ENCODE measurements around the gene SLIT3.

DNA sequence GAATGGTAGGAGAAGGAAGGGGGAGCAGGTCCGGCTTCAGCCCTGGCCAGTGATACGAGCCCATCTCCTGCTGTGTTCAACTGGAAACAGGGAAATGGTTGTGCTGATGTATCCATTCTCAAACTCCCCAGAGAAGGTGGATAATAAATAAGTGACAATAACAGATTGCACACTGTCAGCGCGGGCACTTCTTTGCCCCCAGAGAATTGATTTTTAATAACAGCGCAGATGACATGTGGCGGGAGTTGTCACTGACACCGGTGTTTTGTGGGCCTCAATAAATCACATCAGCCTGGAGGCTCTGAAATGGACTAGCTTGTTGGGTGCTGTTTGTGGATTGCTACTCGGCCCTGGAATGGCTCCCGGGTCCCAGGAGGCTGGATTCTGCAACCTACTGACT, 580.4 kb downstream of the SLIT3 start:
- TF ChIP-seq POLR2A (IDR thresholded peaks at IDR 0.05; ENCODE audit: extremely low read depth, insufficient read length) = no peak
- TF ChIP-seq, protein P1, sequence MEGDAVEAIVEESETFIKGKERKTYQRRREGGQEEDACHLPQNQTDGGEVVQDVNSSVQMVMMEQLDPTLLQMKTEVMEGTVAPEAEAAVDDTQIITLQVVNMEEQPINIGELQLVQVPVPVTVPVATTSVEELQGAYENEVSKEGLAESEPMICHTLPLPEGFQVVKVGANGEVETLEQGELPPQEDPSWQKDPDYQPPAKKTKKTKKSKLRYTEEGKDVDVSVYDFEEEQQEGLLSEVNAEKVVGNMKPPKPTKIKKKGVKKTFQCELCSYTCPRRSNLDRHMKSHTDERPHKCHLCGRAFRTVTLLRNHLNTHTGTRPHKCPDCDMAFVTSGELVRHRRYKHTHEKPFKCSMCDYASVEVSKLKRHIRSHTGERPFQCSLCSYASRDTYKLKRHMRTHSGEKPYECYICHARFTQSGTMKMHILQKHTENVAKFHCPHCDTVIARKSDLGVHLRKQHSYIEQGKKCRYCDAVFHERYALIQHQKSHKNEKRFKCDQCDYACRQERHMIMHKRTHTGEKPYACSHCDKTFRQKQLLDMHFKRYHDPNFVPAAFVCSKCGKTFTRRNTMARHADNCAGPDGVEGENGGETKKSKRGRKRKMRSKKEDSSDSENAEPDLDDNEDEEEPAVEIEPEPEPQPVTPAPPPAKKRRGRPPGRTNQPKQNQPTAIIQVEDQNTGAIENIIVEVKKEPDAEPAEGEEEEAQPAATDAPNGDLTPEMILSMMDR (IDR thresholded peaks at IDR 0.05; ENCODE audit: low read depth, low read length) = no peak
- no peak for TF ChIP-seq MYC (IDR thresholded peaks at IDR 0.05; ENCODE audit: low read depth, low read length)

Data from NB4 (cell line).